GM21825 (cell line): Measurements from ENCODE around the gene GPR146.
A peak's percentile ranks its signal among the peaks of the same experiment; 100 is the strongest.

ENCODE experiments used
- ATAC-seq: cut with Tn5 transposase; IDR thresholded peaks from one replicate; pipeline ENCODE4 v1.9.1; 2021; ENCODE audit warnings: mild to moderate bottlenecking, moderate library complexity; ENCODE audit not compliant: unreplicated experiment

The GPR146 gene

GRCh38 chr7:1103789-1104515 is 59.6 kb downstream of the GPR146 start:
- no peak for ATAC-seq

DNA sequence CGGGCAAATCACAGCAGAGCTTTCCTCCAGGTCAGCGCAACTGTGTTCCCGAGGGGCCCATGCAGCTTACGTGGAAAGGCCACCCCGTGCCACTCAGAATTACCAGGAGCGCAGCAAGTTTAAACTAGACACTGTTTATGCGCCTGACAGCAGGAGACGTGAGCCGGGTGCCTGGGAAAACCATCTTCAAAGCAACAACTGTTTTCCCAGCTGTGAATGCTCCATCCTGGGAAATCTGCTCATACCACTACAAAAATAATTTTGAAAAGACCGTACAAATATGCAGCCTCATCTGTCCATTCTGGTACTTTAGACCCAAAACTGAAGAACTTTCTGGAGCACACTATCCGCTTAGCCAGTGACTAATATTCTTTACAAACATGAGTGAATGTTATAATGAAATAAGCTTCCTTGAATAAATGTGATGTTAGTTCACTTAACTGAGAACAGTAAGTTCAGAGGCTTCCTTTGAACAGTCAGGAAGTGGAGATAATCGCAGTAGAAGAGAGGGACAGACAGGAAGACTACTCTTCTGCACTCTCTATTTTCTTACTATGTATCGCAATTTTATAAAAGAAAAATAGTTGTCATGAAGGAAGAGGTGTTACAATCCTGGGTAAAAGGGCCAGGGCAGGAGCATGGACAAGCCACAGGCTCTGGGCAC is 60.3 kb downstream of the GPR146 start:
- ATAC-seq, result no peak

DNA sequence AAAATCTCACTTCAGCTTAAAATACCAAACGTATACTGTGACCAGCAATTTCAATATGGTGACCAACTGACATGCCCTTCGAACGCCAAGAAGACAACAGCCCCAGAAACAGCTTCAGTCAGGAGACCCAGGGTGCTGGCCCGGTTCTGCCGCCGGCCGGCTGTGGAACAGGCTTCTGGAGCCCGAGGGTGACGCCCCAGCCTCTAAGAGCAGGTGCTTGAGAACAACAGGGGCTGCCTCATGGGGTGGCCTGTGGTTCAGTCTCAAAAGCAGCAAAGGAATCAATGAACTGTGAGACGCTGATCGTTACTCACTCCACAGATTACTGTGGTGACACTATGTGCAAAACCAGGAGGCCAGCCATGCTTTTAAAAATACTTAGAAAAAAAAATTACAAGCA is 60.8 kb downstream of the GPR146 start:
- ATAC-seq, result peak; percentile 42

- ATAC-seq, result no peak
Observed at GRCh38 chr7:1106063-1106792, 61.9 kb downstream of the GPR146 start.

DNA sequence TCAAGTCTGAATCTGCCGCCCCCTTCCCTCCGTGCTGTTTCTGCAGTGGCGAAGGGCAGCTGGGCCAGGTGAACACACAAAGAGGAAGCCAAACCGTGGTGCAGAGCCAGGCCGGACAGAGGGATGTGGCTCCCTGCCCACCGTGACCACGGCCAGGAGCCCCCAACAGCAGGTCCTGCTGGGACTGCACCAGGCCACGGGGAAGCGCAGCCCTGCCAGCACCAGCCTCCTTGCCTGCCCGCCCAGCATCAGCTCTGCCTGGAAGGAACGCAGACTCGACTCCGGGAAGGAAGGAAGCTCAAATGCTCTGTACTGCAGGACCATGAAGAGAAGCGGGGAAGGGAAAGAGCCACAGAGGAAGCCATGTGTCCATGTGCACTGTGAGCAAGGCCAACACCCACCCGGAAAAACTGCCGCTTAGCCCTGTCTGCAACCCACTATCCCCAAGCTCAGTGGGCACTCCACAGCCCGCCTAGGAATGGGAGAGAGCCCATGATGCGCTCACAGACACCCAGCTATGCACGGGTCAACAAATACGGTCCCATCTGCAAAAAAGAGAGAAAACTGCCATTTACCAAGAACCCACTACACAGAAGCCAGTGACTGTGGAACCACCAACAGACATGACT is 62.6 kb downstream of the GPR146 start:
- ATAC-seq, result no peak

DNA sequence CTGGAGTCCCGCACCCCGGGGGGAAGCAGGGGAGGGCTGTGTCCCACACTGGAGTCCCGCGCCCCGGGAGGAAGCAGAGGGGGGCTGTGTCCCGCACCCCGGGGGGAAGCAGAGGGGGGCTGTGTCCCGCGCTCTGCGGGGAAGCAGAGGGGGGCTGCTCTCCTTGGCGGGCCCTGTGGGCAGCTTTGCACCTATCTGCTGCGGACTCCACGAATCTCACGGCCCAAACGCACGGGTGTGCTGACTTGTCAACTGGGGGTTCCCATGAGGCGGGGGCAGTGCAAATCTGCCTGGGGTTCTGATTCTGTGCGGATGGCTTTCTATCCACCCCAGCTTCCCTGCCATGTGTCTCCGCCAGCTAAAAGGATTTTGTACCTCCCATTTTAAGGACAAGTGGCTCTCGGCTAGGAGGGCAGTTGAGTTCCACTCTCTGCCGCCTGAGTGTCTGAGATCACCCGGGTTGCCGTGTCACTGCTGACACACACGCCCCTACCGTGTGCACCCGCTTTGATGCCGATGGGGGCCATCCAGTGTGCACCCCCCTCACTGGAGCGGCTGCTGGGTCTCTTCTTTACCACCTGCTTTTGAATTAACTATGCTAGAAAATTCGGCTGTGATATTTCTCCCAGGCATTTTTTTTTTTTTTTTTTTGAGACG is 64.0 kb downstream of the GPR146 start:
- ATAC-seq, result no peak
